ENCODE results near the gene EP400. TPM values are rescaled to one million over a fixed set of nuclear protein-coding genes. Genes with fewer than 3 reads are reported as not detected.

EP400 gene
- total and polyA plus RNA-seq, 9 of the 15 experiments (the other 6 are each of a cell fraction or from before 2014, with no cell fraction given): 4.5 to 58.0 (median 7.0) TPM

GRCh38 chr12:132083941-132084620 lies 134.3 kb downstream of the EP400 start (continued):
- TF ChIP-seq E2F1 (CRISPR knock-in tag; IDR thresholded peaks at IDR 0.05) (0 out of 2 replicates have a peak, but pooled peaks have one; percentile 74), ELK1 (CRISPR knock-in tag; IDR thresholded peaks at IDR 0.05) (no peak), TCF15 (CRISPR knock-in tag; IDR thresholded peaks at IDR 0.05) (no peak), TAF1 (IDR thresholded peaks at IDR 0.05; ENCODE audit: control insufficient read depth, extremely low read depth, insufficient read depth, low read length, severe bottlenecking) (peak; percentile 88), RFX7 (CRISPR knock-in tag; IDR thresholded peaks at IDR 0.05) (no peak), RNF219 (CRISPR knock-in tag; IDR thresholded peaks at IDR 0.05) (no peak), CEBPB (tag; IDR thresholded peaks at IDR 0.05) (no peak), MTA2 (IDR thresholded peaks at IDR 0.05; ENCODE audit: low read depth) (no peak), ELF2 (CRISPR knock-in tag; IDR thresholded peaks at IDR 0.05) (no peak), NFYB (IDR thresholded peaks at IDR 0.05; ENCODE audit: extremely low read depth, insufficient read length) (peak; percentile 68), FOXM1 (IDR thresholded peaks at IDR 0.05; ENCODE audit: low read depth) (no peak), FOXM1 (CRISPR knock-in tag; IDR thresholded peaks at IDR 0.05; ENCODE audit: low read depth) (peak; percentile 62; the same call in 1 of the 2 replicates), ARID4B (CRISPR knock-in tag; IDR thresholded peaks at IDR 0.05) (peak; percentile 19; the same call in 1 of the 2 replicates)
